H1 (cell line): Measurements from ENCODE around the gene MTX1. TPM values are rescaled to one million over a fixed set of nuclear protein-coding genes. Genes with fewer than 3 reads are reported as not detected.

Experiments used
- BACH1 ChIP-seq: IDR thresholded peaks from 2 replicates; pipeline ENCODE4 v1.6.1; 2012; ENCODE audit warnings: low read length, improper control_type of control experiment
- BCL11A ChIP-seq, 2 experiments: IDR thresholded peaks; one replicate each; pipeline ENCODE4 v1.6.1; 2011; ENCODE audit warnings: low read depth in 2 of 2, low read length in 2 of 2, mild to moderate bottlenecking in 2 of 2
- BRCA1 ChIP-seq: IDR thresholded peaks from 2 replicates; pipeline ENCODE4 v1.6.1; 2012; ENCODE audit warnings: low read depth, low read length, improper control_type of control experiment
- CBX5 ChIP-seq: fragments of 300-800, 300-1000 bp; sonication (generic); IDR thresholded peaks from 2 replicates; pipeline ENCODE4 v1.7.1; 2016; ENCODE audit warnings: antibody characterized with exemption, low read length, low read depth
- CBX8 ChIP-seq: fragments of 300-800, 300-1000 bp; sonication (generic); IDR thresholded peaks from 2 replicates; pipeline ENCODE4 v1.7.1; 2016; ENCODE audit warnings: low read depth, low read length, borderline replicate concordance
- CEBPB ChIP-seq: IDR thresholded peaks from 2 replicates; pipeline ENCODE4 v1.6.1; 2012; ENCODE audit warnings: low read depth, low read length
- CTBP2 ChIP-seq: IDR thresholded peaks from 2 replicates; pipeline ENCODE4 v1.7.0; 2011; ENCODE audit warnings: borderline replicate concordance, mild to moderate bottlenecking, moderate library complexity, mixed read lengths, low read length; ENCODE audit not compliant: insufficient read depth, insufficient read length
- EGR1 ChIP-seq: IDR thresholded peaks from 2 replicates; pipeline ENCODE4 v1.6.1; 2011; ENCODE audit warnings: low read depth, low read length, borderline replicate concordance
- GTF2F1 ChIP-seq: IDR thresholded peaks from 2 replicates; pipeline ENCODE4 v1.6.1; 2012; ENCODE audit warnings: low read depth, low read length, improper control_type of control experiment, borderline replicate concordance
- HDAC6 ChIP-seq: IDR thresholded peaks from one replicate; pipeline ENCODE4 v1.7.1; 2012; ENCODE audit warnings: low read depth, mild to moderate bottlenecking, inconsistent platforms, low read length, moderate library complexity
- JUND ChIP-seq: IDR thresholded peaks from 2 replicates; pipeline ENCODE4 v1.6.1; 2011; ENCODE audit warnings: mild to moderate bottlenecking, improper control_type of control experiment, low read length
- KDM5A ChIP-seq: fragments of 200-600 bp; IDR thresholded peaks from 2 replicates; pipeline ENCODE4 v1.7.1; 2012; ENCODE audit warnings: mild to moderate bottlenecking, low read length, inconsistent platforms, mixed read lengths
- MAFK ChIP-seq: IDR thresholded peaks from 2 replicates; pipeline ENCODE4 v1.6.1; 2012; ENCODE audit warnings: low read depth, mild to moderate bottlenecking, improper control_type of control experiment, low read length
- NANOG ChIP-seq: IDR thresholded peaks from 2 replicates; pipeline ENCODE4 v1.6.1; 2011; ENCODE audit warnings: low read length, low read depth, mild to moderate bottlenecking, inconsistent platforms; ENCODE audit not compliant: insufficient read depth, poor library complexity, severe bottlenecking
- RBBP5 ChIP-seq: IDR thresholded peaks from 2 replicates; pipeline ENCODE4 v1.7.1; 2012; ENCODE audit warnings: low read depth, mild to moderate bottlenecking, inconsistent platforms, low read length, moderate library complexity, borderline replicate concordance
- SIX5 ChIP-seq: IDR thresholded peaks from 2 replicates; pipeline ENCODE4 v1.6.1; 2011; ENCODE audit warnings: mild to moderate bottlenecking, low read depth, low read length
- SP1 ChIP-seq: IDR thresholded peaks from 2 replicates; pipeline ENCODE4 v1.6.1; 2011; ENCODE audit warnings: low read depth, low read length
- SP2 ChIP-seq: IDR thresholded peaks from 2 replicates; pipeline ENCODE4 v1.6.1; 2012; ENCODE audit warnings: mild to moderate bottlenecking, low read length, inconsistent platforms
- TEAD4 ChIP-seq: IDR thresholded peaks from 2 replicates; pipeline ENCODE4 v1.6.1; 2012; ENCODE audit warnings: low read depth, low read length, inconsistent platforms, mixed read lengths
- YY1 ChIP-seq: IDR thresholded peaks from 2 replicates; pipeline ENCODE4 v1.6.1; 2011; ENCODE audit warnings: low read depth, mild to moderate bottlenecking, low read length
- polyA plus RNA-seq, 7 experiments: library from polyadenylated mRNA; depleted of rRNA in 3 of 7; stranded (reverse) in 5 of 7; unstranded in 2 of 7; fragments of >200 nt in 5 of 7; fragments of 200-250 nt in 2 of 7; gene quantifications; 1 replicate in 5 of 7; 2 replicates in 1 of 7; 4 replicates in 1 of 7; pipeline versions ENCODE4 v1.2.1 to v1.2.3, GENCODE V29; 2011 to 2013; ENCODE audit warnings: missing spikeins in 2 of 7, mixed read lengths in 2 of 7
- total RNA-seq: library from RNA; stranded (reverse); fragmentation: NEBNext Ultra II Directional; extraction: Animal tissue kit (Norgen Biotek cat#: 25700); gene quantifications from 2 replicates; pipeline ENCODE4 v1.2.1, GENCODE V29; 2021
- TF ChIP-seq, protein P1 (sequence below): IDR thresholded peaks from 2 replicates; pipeline ENCODE4 v1.6.1; 2011; ENCODE audit warnings: low read length, improper control_type of control experiment
- TF ChIP-seq, protein P2 (sequence below): IDR thresholded peaks from 2 replicates; pipeline ENCODE4 v1.6.1; 2012; ENCODE audit warnings: inconsistent platforms

MTX1 gene
- total and polyA plus RNA-seq, 2 of the 8 experiments (the other 6 are each of a cell fraction or from before 2014, with no cell fraction given): 47.9 to 131 TPM

DNA sequence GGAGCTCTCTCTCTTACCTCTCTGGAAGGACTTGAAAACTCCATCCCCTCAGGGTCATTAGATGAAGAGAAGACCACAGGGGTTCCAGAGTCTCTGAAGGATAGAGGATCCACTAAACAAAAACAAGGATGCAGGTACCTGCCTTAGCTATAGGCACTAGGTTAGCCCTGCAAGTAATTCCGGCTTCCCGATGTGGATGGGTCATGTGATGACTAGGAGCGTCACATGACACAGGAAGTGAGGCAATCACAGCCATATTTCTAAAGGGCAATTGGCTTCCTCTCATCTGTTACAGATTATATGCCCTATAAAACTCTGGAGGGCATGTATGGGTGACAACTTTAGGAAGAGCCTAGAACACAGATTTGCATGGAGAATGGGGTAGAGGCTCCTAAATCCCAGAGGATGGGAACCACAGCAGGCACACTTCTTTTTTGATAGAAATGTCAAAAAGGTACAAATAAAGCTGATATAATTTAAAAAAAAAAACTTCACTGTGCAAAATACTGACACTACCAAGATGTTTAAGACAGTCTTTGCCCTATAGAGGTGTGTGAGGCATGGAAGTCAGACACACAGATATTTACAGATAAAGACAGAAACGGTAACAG, 32.7 kb downstream of the MTX1 start (continued):
- TF ChIP-seq TEAD4: 0 out of 2 replicates have a peak, but pooled peaks have one; percentile 53
- TF ChIP-seq YY1: peak; percentile 99
- TF ChIP-seq CBX5: no peak
- TF ChIP-seq CTBP2: no peak
- no peak for TF ChIP-seq CBX8
- TF ChIP-seq GTF2F1: no peak
- TF ChIP-seq HDAC6: no peak
- 0 out of 2 replicates have a peak, but pooled peaks have one; percentile 3 for TF ChIP-seq MAFK
- TF ChIP-seq BCL11A (IDR thresholded peaks at IDR 0.05; ENCODE audit: low read depth in 2 of 2, low read length in 2 of 2): no peak
- TF ChIP-seq JUND: 0 out of 2 replicates have a peak, but pooled peaks have one; percentile 23
- TF ChIP-seq KDM5A: peak; percentile 67; the same call in 1 of the 2 replicates
- TF ChIP-seq SIX5: peak; percentile 76
- TF ChIP-seq, protein P1, sequence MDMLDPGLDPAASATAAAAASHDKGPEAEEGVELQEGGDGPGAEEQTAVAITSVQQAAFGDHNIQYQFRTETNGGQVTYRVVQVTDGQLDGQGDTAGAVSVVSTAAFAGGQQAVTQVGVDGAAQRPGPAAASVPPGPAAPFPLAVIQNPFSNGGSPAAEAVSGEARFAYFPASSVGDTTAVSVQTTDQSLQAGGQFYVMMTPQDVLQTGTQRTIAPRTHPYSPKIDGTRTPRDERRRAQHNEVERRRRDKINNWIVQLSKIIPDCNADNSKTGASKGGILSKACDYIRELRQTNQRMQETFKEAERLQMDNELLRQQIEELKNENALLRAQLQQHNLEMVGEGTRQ: peak; percentile 99
- TF ChIP-seq EGR1: no peak
- no peak for TF ChIP-seq BRCA1
- no peak for TF ChIP-seq SP1
- TF ChIP-seq CEBPB: peak; percentile 92
- TF ChIP-seq, protein P2, sequence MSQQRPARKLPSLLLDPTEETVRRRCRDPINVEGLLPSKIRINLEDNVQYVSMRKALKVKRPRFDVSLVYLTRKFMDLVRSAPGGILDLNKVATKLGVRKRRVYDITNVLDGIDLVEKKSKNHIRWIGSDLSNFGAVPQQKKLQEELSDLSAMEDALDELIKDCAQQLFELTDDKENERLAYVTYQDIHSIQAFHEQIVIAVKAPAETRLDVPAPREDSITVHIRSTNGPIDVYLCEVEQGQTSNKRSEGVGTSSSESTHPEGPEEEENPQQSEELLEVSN: no peak
- no peak for TF ChIP-seq RBBP5
- no peak for TF ChIP-seq BACH1
- no peak for TF ChIP-seq SP2
- TF ChIP-seq NANOG: peak; percentile 58
